ENCODE data around the gene TSR2. TPM values are rescaled to one million over a fixed set of nuclear protein-coding genes. Genes with fewer than 3 reads are reported as not detected.

The TSR2 gene
- total and polyA plus RNA-seq, 7 experiments from 2014 or later: 33.6 to 78.8 (median 41.7) TPM

GRCh38 chrX:54435121-54435520 is 5.1 kb upstream of the TSR2 start:
- no peak overlapping the region for H3K27ac Mint-ChIP-seq
- no peaks in the 10 kb centered on the region for H3K36me3 Mint-ChIP-seq
- no peaks in the 10 kb centered on the region for H3K9me3 Mint-ChIP-seq
- H3K27ac ChIP-seq (ENCODE audit: low read depth, low read length): no peak overlapping the region
- H3K9me3 ChIP-seq (ENCODE audit: control insufficient read depth in 2 of 3, low read length in 3 of 3): no peaks in the 10 kb centered on the region
- peaks cover 0 to 6% (median 5%) of the 10 kb centered on the region in 7 donors for H3K4me1 Mint-ChIP-seq
- no peak overlapping the region for H3K4me3 ChIP-seq (ENCODE audit: low read length)
- H3K27me3 ChIP-seq (ENCODE audit: control insufficient read depth in 2 of 2, insufficient read depth in 2 of 2, low read length in 2 of 2): no peaks in the 10 kb centered on the region
- CTCF ChIA-PET: no interaction called here
- no peak overlapping the region for H3K4me3 Mint-ChIP-seq
- ATAC-seq (no peak), DNase-seq (no peak)
- no peaks in the 10 kb centered on the region for H3K36me3 ChIP-seq (ENCODE audit: control insufficient read depth in 2 of 3, insufficient read depth in 3 of 3, low read length in 3 of 3)
- intact Hi-C loops (cut with micrococcal nuclease): no loop called here
- POLR2A ChIA-PET: no interaction called here
- H3K27me3 Mint-ChIP-seq: no peaks in the 10 kb centered on the region
- H3K4me1 ChIP-seq (ENCODE audit: control insufficient read depth in 2 of 2, insufficient read depth in 2 of 2, low read length in 2 of 2): no peaks in the 10 kb centered on the region

- Mint-ChIP-seq H3K4me1 (peaks cover 15 to 39% (median 26%) of the 10 kb centered on the region in 7 donors), H3K4me3 (peak overlapping the region in 2 of 10 donors; percentile 32 to 100), H3K9me3 (peaks cover 0 to 3% (median 0%) of the 10 kb centered on the region in 11 donors), H3K27ac (no peak overlapping the region), H3K27me3 (no peaks in the 10 kb centered on the region), H3K36me3 (peaks cover 0 to 7% (median 3%) of the 10 kb centered on the region in 5 donors)
- intact Hi-C loops (cut with micrococcal nuclease): loop anchor here (5.0 kb wide), 2 partner anchors 365 to 615 kb away; partner anchors contain the start of gene MAGED2 (in 1 of the 2)
- ChIA-PET CTCF (no interaction called here), POLR2A (no interaction called here)
- H3K9me3 ChIP-seq (ENCODE audit: control insufficient read depth in 2 of 3, low read length in 3 of 3): no peaks in the 10 kb centered on the region
- H3K27me3 ChIP-seq (ENCODE audit: control insufficient read depth in 2 of 2, insufficient read depth in 2 of 2, low read length in 2 of 2): no peaks in the 10 kb centered on the region
- ATAC-seq: no peak
- no peak overlapping the region for H3K27ac ChIP-seq (ENCODE audit: low read depth, low read length)
- no peak overlapping the region for H3K4me3 ChIP-seq (ENCODE audit: low read length)
- no peak for DNase-seq
- H3K4me1 ChIP-seq (ENCODE audit: control insufficient read depth in 2 of 2, insufficient read depth in 2 of 2, low read length in 2 of 2): peaks cover 8 to 12% of the 10 kb centered on the region in 2 donors
- peaks cover 0 to 35% (median 0%) of the 10 kb centered on the region in 3 experiments for H3K36me3 ChIP-seq (ENCODE audit: control insufficient read depth in 2 of 3, insufficient read depth in 3 of 3, low read length in 3 of 3)
These were observed 2.6 kb downstream of the TSR2 start for GRCh38 chrX:54442790-54443189.

- DNase-seq (no peak), ATAC-seq (no peak)
- H3K9me3 Mint-ChIP-seq: peaks cover 0 to 3% (median 0%) of the 10 kb centered on the region in 11 donors
- no peaks in the 10 kb centered on the region for H3K27me3 Mint-ChIP-seq
- H3K27ac ChIP-seq (ENCODE audit: low read depth, low read length): no peak overlapping the region
- H3K27me3 ChIP-seq (ENCODE audit: control insufficient read depth in 2 of 2, insufficient read depth in 2 of 2, low read length in 2 of 2): no peaks in the 10 kb centered on the region
- ChIA-PET CTCF (no interaction called here), POLR2A (no interaction called here)
- no peak overlapping the region for H3K4me3 ChIP-seq (ENCODE audit: low read length)
- H3K36me3 ChIP-seq (ENCODE audit: control insufficient read depth in 2 of 3, insufficient read depth in 3 of 3, low read length in 3 of 3): peaks cover 0 to 35% (median 0%) of the 10 kb centered on the region in 3 experiments
- H3K36me3 Mint-ChIP-seq: peaks cover 0 to 7% (median 3%) of the 10 kb centered on the region in 5 donors
- H3K4me1 ChIP-seq (ENCODE audit: control insufficient read depth in 2 of 2, insufficient read depth in 2 of 2, low read length in 2 of 2): peaks cover 8 to 12% of the 10 kb centered on the region in 2 donors
- H3K4me1 Mint-ChIP-seq: peaks cover 13 to 37% (median 25%) of the 10 kb centered on the region in 7 donors
- no peaks in the 10 kb centered on the region for H3K9me3 ChIP-seq (ENCODE audit: control insufficient read depth in 2 of 3, low read length in 3 of 3)
- intact Hi-C loops (cut with micrococcal nuclease): loop anchor here (5.0 kb wide), 2 partner anchors 363 to 613 kb away; partner anchors contain the start of gene MAGED2 (in 1 of the 2)
- peak overlapping the region in 1 of 9 donors; percentile 38 for H3K27ac Mint-ChIP-seq
- no peak overlapping the region for H3K4me3 Mint-ChIP-seq
These were observed 4.5 kb downstream of the TSR2 start for GRCh38 chrX:54444752-54445151.

GRCh38 chrX:54446084-54446483 is 5.9 kb downstream of the TSR2 start:
- H3K27ac Mint-ChIP-seq: no peak overlapping the region
- POLR2A ChIA-PET: interaction anchor here (0.6 kb wide), 1 partner anchor 205 kb away, joined by 4 read pairs; no protein-coding TSS in a partner anchor

GRCh38 chrX:54447461-54447860 is 7.3 kb downstream of the TSR2 start:
- H3K4me1 Mint-ChIP-seq: peaks cover 4 to 16% (median 12%) of the 10 kb centered on the region in 7 donors
- DNase-seq: no peak
- no peaks in the 10 kb centered on the region for H3K27me3 Mint-ChIP-seq
- H3K9me3 Mint-ChIP-seq: peaks cover 0 to 3% (median 0%) of the 10 kb centered on the region in 11 donors
- CTCF ChIA-PET: no interaction called here
- no peak for ATAC-seq
- Histone ChIP-seq H3K27me3 (ENCODE audit: control insufficient read depth in 2 of 2, insufficient read depth in 2 of 2, low read length in 2 of 2) (no peaks in the 10 kb centered on the region), H3K4me1 (ENCODE audit: control insufficient read depth in 2 of 2, insufficient read depth in 2 of 2, low read length in 2 of 2) (no peaks in the 10 kb centered on the region), H3K9me3 (ENCODE audit: control insufficient read depth in 2 of 3, low read length in 3 of 3) (no peaks in the 10 kb centered on the region), H3K4me3 (ENCODE audit: low read length) (no peak overlapping the region), H3K27ac (ENCODE audit: low read depth, low read length) (no peak overlapping the region), H3K36me3 (ENCODE audit: control insufficient read depth in 2 of 3, insufficient read depth in 3 of 3, low read length in 3 of 3) (peaks cover 0 to 32% (median 0%) of the 10 kb centered on the region in 3 experiments)
- H3K27ac Mint-ChIP-seq: no peak overlapping the region
- H3K4me3 Mint-ChIP-seq: no peak overlapping the region
- intact Hi-C loops (cut with micrococcal nuclease): no loop called here
- H3K36me3 Mint-ChIP-seq: peaks cover 0 to 7% (median 3%) of the 10 kb centered on the region in 5 donors
- POLR2A ChIA-PET: no interaction called here

More at GRCh38 chrX:54446084-54446483, 5.9 kb downstream of the TSR2 start:
- DNase-seq: no peak
- H3K36me3 ChIP-seq (ENCODE audit: control insufficient read depth in 2 of 3, insufficient read depth in 3 of 3, low read length in 3 of 3): peaks cover 0 to 32% (median 0%) of the 10 kb centered on the region in 3 experiments
- intact Hi-C loops (cut with micrococcal nuclease): no loop called here
- H3K9me3 ChIP-seq (ENCODE audit: control insufficient read depth in 2 of 3, low read length in 3 of 3): no peaks in the 10 kb centered on the region
- H3K27ac ChIP-seq (ENCODE audit: low read depth, low read length): no peak overlapping the region
- Mint-ChIP-seq H3K27me3 (no peaks in the 10 kb centered on the region), H3K36me3 (peaks cover 0 to 7% (median 3%) of the 10 kb centered on the region in 5 donors), H3K9me3 (peaks cover 0 to 4% (median 0%) of the 10 kb centered on the region in 11 donors), H3K4me3 (no peak overlapping the region), H3K4me1 (peaks cover 15 to 29% (median 19%) of the 10 kb centered on the region in 7 donors)
- CTCF ChIA-PET: no interaction called here
- ATAC-seq: no peak
- H3K4me1 ChIP-seq (ENCODE audit: control insufficient read depth in 2 of 2, insufficient read depth in 2 of 2, low read length in 2 of 2): peaks cover 6 to 11% of the 10 kb centered on the region in 2 donors
- H3K27me3 ChIP-seq (ENCODE audit: control insufficient read depth in 2 of 2, insufficient read depth in 2 of 2, low read length in 2 of 2): no peaks in the 10 kb centered on the region
- H3K4me3 ChIP-seq (ENCODE audit: low read length): no peak overlapping the region

GRCh38 chrX:54449929-54450328 is 9.7 kb downstream of the TSR2 start:
- H3K4me3 ChIP-seq (ENCODE audit: low read length): no peak overlapping the region
- Mint-ChIP-seq H3K27me3 (no peaks in the 10 kb centered on the region), H3K4me1 (peaks cover 0 to 4% (median 0%) of the 10 kb centered on the region in 7 donors), H3K27ac (no peak overlapping the region), H3K36me3 (peaks cover 0 to 7% (median 0%) of the 10 kb centered on the region in 5 donors), H3K9me3 (peaks cover 0 to 3% (median 0%) of the 10 kb centered on the region in 11 donors), H3K4me3 (no peak overlapping the region)
- ChIA-PET CTCF (no interaction called here), POLR2A (interaction anchor here (0.6 kb wide), 1 partner anchor 87 kb away, joined by 3 read pairs; no protein-coding TSS in a partner anchor)
- no peak for ATAC-seq
- no peaks in the 10 kb centered on the region for H3K9me3 ChIP-seq (ENCODE audit: control insufficient read depth in 2 of 3, low read length in 3 of 3)
- no peaks in the 10 kb centered on the region for H3K27me3 ChIP-seq (ENCODE audit: control insufficient read depth in 2 of 2, insufficient read depth in 2 of 2, low read length in 2 of 2)
- peaks cover 0 to 13% (median 0%) of the 10 kb centered on the region in 3 experiments for H3K36me3 ChIP-seq (ENCODE audit: control insufficient read depth in 2 of 3, insufficient read depth in 3 of 3, low read length in 3 of 3)
- DNase-seq: no peak
- intact Hi-C loops (cut with micrococcal nuclease): no loop called here
- no peak overlapping the region for H3K27ac ChIP-seq (ENCODE audit: low read depth, low read length)
- no peaks in the 10 kb centered on the region for H3K4me1 ChIP-seq (ENCODE audit: control insufficient read depth in 2 of 2, insufficient read depth in 2 of 2, low read length in 2 of 2)

- Mint-ChIP-seq H3K9me3 (peaks cover 0 to 1% (median 0%) of the 10 kb centered on the region in 11 donors), H3K27ac (peak overlapping the region in 1 of 9 donors; percentile 33), H3K36me3 (peaks cover 0 to 7% (median 0%) of the 10 kb centered on the region in 5 donors), H3K27me3 (no peaks in the 10 kb centered on the region), H3K4me1 (peaks cover 0 to 4% (median 0%) of the 10 kb centered on the region in 7 donors), H3K4me3 (no peak overlapping the region)
- CTCF ChIA-PET: no interaction called here
- ATAC-seq (no peak), DNase-seq (no peak)
- POLR2A ChIA-PET: no interaction called here
- H3K27me3 ChIP-seq (ENCODE audit: control insufficient read depth in 2 of 2, insufficient read depth in 2 of 2, low read length in 2 of 2): no peaks in the 10 kb centered on the region
- no peak overlapping the region for H3K27ac ChIP-seq (ENCODE audit: low read depth, low read length)
- no peaks in the 10 kb centered on the region for H3K36me3 ChIP-seq (ENCODE audit: control insufficient read depth in 2 of 3, insufficient read depth in 3 of 3, low read length in 3 of 3)
- H3K9me3 ChIP-seq (ENCODE audit: control insufficient read depth in 2 of 3, low read length in 3 of 3): no peaks in the 10 kb centered on the region
- intact Hi-C loops (cut with micrococcal nuclease): no loop called here
- no peaks in the 10 kb centered on the region for H3K4me1 ChIP-seq (ENCODE audit: control insufficient read depth in 2 of 2, insufficient read depth in 2 of 2, low read length in 2 of 2)
- no peak overlapping the region for H3K4me3 ChIP-seq (ENCODE audit: low read length)
These were observed 12.7 kb downstream of the TSR2 start for GRCh38 chrX:54452920-54453319.
